GM12878 (cell line): ENCODE measurements around the gene KCNQ1. TPM values are rescaled to one million over a fixed set of nuclear protein-coding genes. Genes with fewer than 3 reads are reported as not detected.

Experiments
- ATF2 ChIP-seq: IDR thresholded peaks from 2 replicates; pipeline ENCODE4 v1.6.1; 2012; ENCODE audit warnings: low read length, inconsistent platforms
- BCL3 ChIP-seq: IDR thresholded peaks from 2 replicates; pipeline ENCODE4 v1.6.1; 2011; ENCODE audit warnings: borderline replicate concordance, low read depth, mild to moderate bottlenecking, moderate library complexity, low read length; ENCODE audit not compliant: insufficient read depth, poor library complexity, severe bottlenecking
- CEBPB ChIP-seq, 2 experiments: fragments of 150-350 bp in 1 of 2; IDR thresholded peaks; 2 replicates each; pipeline ENCODE4 v1.6.1; 2012 to 2014; ENCODE audit warnings: low read depth in 2 of 2, low read length in 2 of 2, borderline replicate concordance in 1 of 2, inconsistent platforms in 1 of 2
- CREB1 ChIP-seq: IDR thresholded peaks from 2 replicates; pipeline ENCODE4 v1.6.1; 2012; ENCODE audit warnings: low read depth, mild to moderate bottlenecking, inconsistent platforms
- CREM ChIP-seq: IDR thresholded peaks from 2 replicates; pipeline ENCODE4 v1.6.1; 2014; ENCODE audit warnings: antibody characterized with exemption, low read depth
- FOXK2 ChIP-seq: fragments of 450-650 bp; IDR thresholded peaks from 2 replicates; pipeline ENCODE4 v1.6.1; 2017; ENCODE audit warnings: mild to moderate bottlenecking, moderate library complexity
- HDGF ChIP-seq: fragments of 450-650 bp; IDR thresholded peaks from 2 replicates; pipeline ENCODE4 v1.6.1; 2016; ENCODE audit warnings: antibody characterized with exemption
- LARP7 ChIP-seq: fragments of 450-650 bp; IDR thresholded peaks from 2 replicates; pipeline ENCODE4 v1.6.1; 2017; ENCODE audit warnings: mild to moderate bottlenecking
- NR2C1 ChIP-seq: fragments of 450-650 bp; IDR thresholded peaks from 2 replicates; pipeline ENCODE4 v1.6.1; 2017; ENCODE audit warnings: antibody characterized with exemption, mild to moderate bottlenecking, moderate library complexity
- PAX5 ChIP-seq: IDR thresholded peaks from 2 replicates; pipeline ENCODE4 v1.6.1; 2011; ENCODE audit warnings: low read depth, low read length, borderline replicate concordance
- RUNX3 ChIP-seq: IDR thresholded peaks from 2 replicates; pipeline ENCODE4 v1.6.1; 2012; ENCODE audit warnings: low read length, inconsistent platforms
- SKIL ChIP-seq: fragments of 450-650 bp; IDR thresholded peaks from 2 replicates; pipeline ENCODE4 v1.6.1; 2017; ENCODE audit warnings: mild to moderate bottlenecking, low read depth, inconsistent platforms; ENCODE audit not compliant: poor library complexity, severe bottlenecking
- SPI1 ChIP-seq: IDR thresholded peaks from 2 replicates; pipeline ENCODE4 v1.6.1; 2011; ENCODE audit warnings: low read depth, mild to moderate bottlenecking, low read length, moderate library complexity, borderline replicate concordance; ENCODE audit not compliant: insufficient read depth
- STAT3 ChIP-seq: IDR thresholded peaks from 2 replicates; pipeline ENCODE4 v1.6.1; 2011; ENCODE audit warnings: low read depth, low read length, improper control_type of control experiment
- ZBTB33 ChIP-seq: fragments of 450-650 bp; IDR thresholded peaks from 2 replicates; pipeline ENCODE4 v1.6.1; 2017; ENCODE audit warnings: mild to moderate bottlenecking
- ZNF207 ChIP-seq: fragments of 450-650 bp; IDR thresholded peaks from 2 replicates; pipeline ENCODE4 v1.6.1; 2014; ENCODE audit warnings: antibody characterized with exemption, mild to moderate bottlenecking, borderline replicate concordance
- ZNF274 ChIP-seq: IDR thresholded peaks from one replicate; pipeline ENCODE4 v1.8.0; 2011; ENCODE audit not compliant: insufficient read length, insufficient read depth
- ZNF592 ChIP-seq: fragments of 450-650 bp; IDR thresholded peaks from 2 replicates; pipeline ENCODE4 v1.6.1; 2017; ENCODE audit warnings: mild to moderate bottlenecking, moderate library complexity
- polyA plus RNA-seq, 11 experiments: library from polyadenylated mRNA; depleted of rRNA in 4 of 11; unstranded in 6 of 11; stranded (reverse) in 5 of 11; fragments of >200 nt; fragmentation: Nextera tagmentation in 4 of 11; fragmentation: Illumina TruSeq in 1 of 11; extraction: Ambion mirVana in 4 of 11; extraction: Trizol in 1 of 11; gene quantifications; 1 replicate in 1 of 11; 2 replicates in 10 of 11; pipeline versions ENCODE4 v1.2.1 to v1.2.3, GENCODE V29; 2011 to 2016; ENCODE audit warnings: inconsistent platforms in 2 of 11, missing spikeins in 2 of 11, low read depth in 1 of 11
- total RNA-seq, 4 experiments: library from RNA; depleted of rRNA in 3 of 4; stranded (reverse); fragments of >200 nt in 3 of 4; fragmentation: Illumina TruSeq in 1 of 4; extraction: Trizol in 1 of 4; gene quantifications; 2 replicates each; pipeline versions ENCODE4 v1.2.1 to v1.2.3, GENCODE V29; 2013 to 2021

Gene KCNQ1
- total and polyA plus RNA-seq, 10 of the 15 experiments (the other 5 are each of a cell fraction or from before 2014, with no cell fraction given), result 0.03 to 0.15 (median 0.12) TPM; not detected in 7

- TF ChIP-seq ZNF592 (no peak), LARP7 (peak; percentile 42; the same call in 1 of the 2 replicates), CREB1 (peak; percentile 50; the same call in 1 of the 2 replicates), PAX5 (no peak), SPI1 (no peak), ZNF207 (no peak), SKIL (no peak), ATF2 (no peak), BCL3 (no peak), FOXK2 (no peak), CREM (peak; percentile 50; the same call in 1 of the 2 replicates), ZBTB33 (no peak), STAT3 (no peak), ZNF274 (no peak), HDGF (no peak), CEBPB (IDR thresholded peaks at IDR 0.05; ENCODE audit: borderline replicate concordance in 1 of 2, low read depth in 2 of 2, low read length in 2 of 2) (no peak), RUNX3 (peak; percentile 39; the same call in 1 of the 2 replicates), NR2C1 (no peak)
Observed at GRCh38 chr11:2699531-2700414, 255.0 kb downstream of the KCNQ1 start, which contains the start of gene KCNQ1OT1 (continued).
